ENCODE data around the gene ASTL.

The ASTL gene

DNA sequence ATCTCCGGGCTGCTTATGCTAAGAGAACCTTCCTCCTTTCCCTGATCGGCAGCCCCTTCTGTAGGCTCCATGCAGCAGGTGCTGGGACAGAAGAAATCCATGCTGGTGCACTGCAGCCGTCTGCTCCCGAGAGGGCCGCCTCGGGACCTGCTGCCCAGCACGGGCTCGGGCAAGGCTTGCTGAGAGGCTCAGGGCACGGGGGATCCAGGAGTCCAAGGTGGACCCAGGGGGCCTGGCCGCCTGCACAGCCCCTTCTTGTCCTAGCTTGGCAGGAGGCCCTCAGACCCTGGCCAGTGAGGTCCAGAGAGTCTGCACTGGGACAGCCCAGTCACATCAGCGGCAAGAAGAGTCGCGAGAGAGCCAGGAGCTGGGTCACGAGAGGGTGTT, 20.2 kb upstream of the ASTL start:
- H3K4me3 ChIP-seq (ENCODE audit: low read length): no peak overlapping the region
- TF ChIP-seq, protein P1, sequence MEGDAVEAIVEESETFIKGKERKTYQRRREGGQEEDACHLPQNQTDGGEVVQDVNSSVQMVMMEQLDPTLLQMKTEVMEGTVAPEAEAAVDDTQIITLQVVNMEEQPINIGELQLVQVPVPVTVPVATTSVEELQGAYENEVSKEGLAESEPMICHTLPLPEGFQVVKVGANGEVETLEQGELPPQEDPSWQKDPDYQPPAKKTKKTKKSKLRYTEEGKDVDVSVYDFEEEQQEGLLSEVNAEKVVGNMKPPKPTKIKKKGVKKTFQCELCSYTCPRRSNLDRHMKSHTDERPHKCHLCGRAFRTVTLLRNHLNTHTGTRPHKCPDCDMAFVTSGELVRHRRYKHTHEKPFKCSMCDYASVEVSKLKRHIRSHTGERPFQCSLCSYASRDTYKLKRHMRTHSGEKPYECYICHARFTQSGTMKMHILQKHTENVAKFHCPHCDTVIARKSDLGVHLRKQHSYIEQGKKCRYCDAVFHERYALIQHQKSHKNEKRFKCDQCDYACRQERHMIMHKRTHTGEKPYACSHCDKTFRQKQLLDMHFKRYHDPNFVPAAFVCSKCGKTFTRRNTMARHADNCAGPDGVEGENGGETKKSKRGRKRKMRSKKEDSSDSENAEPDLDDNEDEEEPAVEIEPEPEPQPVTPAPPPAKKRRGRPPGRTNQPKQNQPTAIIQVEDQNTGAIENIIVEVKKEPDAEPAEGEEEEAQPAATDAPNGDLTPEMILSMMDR (conservative IDR thresholded peaks at IDR 0.05; ENCODE audit: low read length): no peak
- DNase-seq (ENCODE audit: low read depth): no peak

- H3K4me3 ChIP-seq (ENCODE audit: low read length): no peak overlapping the region
- no peak for DNase-seq (ENCODE audit: low read depth)
Measured at GRCh38 chr2:96157649-96158553, 19.6 kb upstream of the ASTL start.

GRCh38 chr2:96156926-96157648, 18.8 kb upstream of the ASTL start:
- TF ChIP-seq, protein P1 (conservative IDR thresholded peaks at IDR 0.05; ENCODE audit: low read length): no peak
- no peak overlapping the region for H3K4me3 ChIP-seq (ENCODE audit: low read length)
- DNase-seq (ENCODE audit: low read depth): no peak

More at GRCh38 chr2:96157649-96158553, 19.6 kb upstream of the ASTL start:
- TF ChIP-seq, protein P1 (conservative IDR thresholded peaks at IDR 0.05; ENCODE audit: low read length): no peak

DNA sequence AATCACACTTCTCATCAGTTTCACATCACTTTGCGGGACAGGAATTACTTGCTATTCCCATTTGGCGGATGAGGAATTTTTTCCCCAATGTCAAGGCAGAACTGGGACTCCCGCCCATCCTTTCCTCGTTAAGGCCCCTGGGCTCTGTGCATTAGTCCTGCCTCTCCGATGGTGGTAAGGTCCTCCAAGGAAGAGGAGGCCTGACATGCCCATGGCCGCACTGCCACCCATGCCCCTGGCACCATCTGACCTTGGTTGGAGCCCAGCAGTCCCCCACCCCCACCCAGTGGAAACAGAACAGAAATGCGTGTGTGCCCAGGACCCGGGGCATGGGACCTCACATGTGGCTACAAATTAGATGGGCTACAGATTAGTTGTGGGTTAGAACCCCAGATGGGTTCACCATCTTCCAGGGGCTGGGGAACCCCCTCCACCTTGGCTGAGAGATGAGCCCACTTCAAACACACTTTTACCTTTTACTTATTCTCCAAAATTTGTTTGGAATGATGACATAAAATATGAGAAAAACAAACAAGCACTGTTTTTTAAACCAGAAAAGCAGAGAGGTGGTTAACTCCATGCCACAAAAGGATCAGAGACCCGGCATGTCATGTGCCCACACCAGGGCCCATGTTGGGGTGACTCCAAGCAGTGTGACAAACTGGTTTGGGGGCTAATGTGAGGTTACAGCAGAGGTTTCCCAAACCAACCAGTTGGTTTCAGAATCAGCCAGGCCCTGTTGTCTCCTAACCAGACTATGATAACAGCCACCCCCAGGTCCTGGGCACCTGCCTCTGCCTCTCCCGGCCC, 17.9 kb upstream of the ASTL start:
- H3K4me3 ChIP-seq (ENCODE audit: low read length): no peak overlapping the region

GRCh38 chr2:96154506-96155380, 16.4 kb upstream of the ASTL start:
- TF ChIP-seq, protein P1 (conservative IDR thresholded peaks at IDR 0.05; ENCODE audit: low read length): no peak
- H3K4me3 ChIP-seq (ENCODE audit: low read length): no peak overlapping the region
- no peak for DNase-seq (ENCODE audit: low read depth)

More for the DNA sequence above, 17.9 kb upstream of the ASTL start:
- no peak for DNase-seq (ENCODE audit: low read depth)
- TF ChIP-seq, protein P1 (conservative IDR thresholded peaks at IDR 0.05; ENCODE audit: low read length): no peak

- H3K4me3 ChIP-seq (ENCODE audit: low read length): no peak overlapping the region
- TF ChIP-seq, protein P1 (conservative IDR thresholded peaks at IDR 0.05; ENCODE audit: low read length): no peak
- DNase-seq (ENCODE audit: low read depth): no peak
Measured at GRCh38 chr2:96153991-96154431, 15.7 kb upstream of the ASTL start.
